ENCODE data around the gene TPBG. TPM values are rescaled to one million over a fixed set of nuclear protein-coding genes. Genes with fewer than 3 reads are reported as not detected.

TPBG gene
- 16.9 and 168 TPM in 2 replicates for total RNA-seq (ENCODE audit: low replicate concordance)
- long read RNA-seq, partial matches to known transcripts: 0 of 7 reads
- long read RNA-seq, other reads (novel, unspliced or antisense): 7 of 7 reads

GRCh38 chr6:82363428-82364086 is at the start of gene TPBG:
TSS of gene TPBG (plus strand) at chr6:82363817. CDS start at chr6:82364962, 1,145 bp downstream.
- Mint-ChIP-seq H3K4me3 (peak within 1 kb of the TSS; percentile 93), H3K9me3 (no peaks in the 10 kb centered on the region), H3K27ac (peak within 1 kb of the TSS; percentile 83), H3K4me1 (ENCODE audit: unreplicated experiment) (peaks cover 20% of the 10 kb centered on the region), H3K36me3 (peaks cover 11% of the 10 kb centered on the region), H3K27me3 (peaks cover 27% of the 10 kb centered on the region)
- DNase-seq (ENCODE audit: extremely low spot score, unreplicated experiment): peak; percentile 79
- TF ChIP-seq CTCF (conservative IDR thresholded peaks at IDR 0.05): peak; percentile 64

GRCh38 chr6:82322386-82322785 is 41.2 kb upstream of the TPBG start:
- no peak for TF ChIP-seq CTCF (conservative IDR thresholded peaks at IDR 0.05)
- H3K4me3 Mint-ChIP-seq: no peak overlapping the region
- H3K9me3 Mint-ChIP-seq: peaks cover 6% of the 10 kb centered on the region
- no peak for DNase-seq (ENCODE audit: extremely low spot score, unreplicated experiment)
- no peaks in the 10 kb centered on the region for H3K4me1 Mint-ChIP-seq (ENCODE audit: unreplicated experiment)
- no peaks in the 10 kb centered on the region for H3K36me3 Mint-ChIP-seq
- H3K27ac Mint-ChIP-seq: no peak overlapping the region
- no peaks in the 10 kb centered on the region for H3K27me3 Mint-ChIP-seq

GRCh38 chr6:82329766-82330165 is 33.9 kb upstream of the TPBG start:
- no peaks in the 10 kb centered on the region for H3K27me3 Mint-ChIP-seq
- H3K4me3 Mint-ChIP-seq: no peak overlapping the region
- DNase-seq (ENCODE audit: extremely low spot score, unreplicated experiment): no peak
- H3K4me1 Mint-ChIP-seq (ENCODE audit: unreplicated experiment): peaks cover 18% of the 10 kb centered on the region
- H3K27ac Mint-ChIP-seq: no peak overlapping the region
- peaks cover 6% of the 10 kb centered on the region for H3K9me3 Mint-ChIP-seq
- H3K36me3 Mint-ChIP-seq: no peaks in the 10 kb centered on the region
- TF ChIP-seq CTCF (conservative IDR thresholded peaks at IDR 0.05): no peak

- Mint-ChIP-seq H3K27ac (no peak overlapping the region), H3K9me3 (peaks cover 6% of the 10 kb centered on the region), H3K4me3 (no peak overlapping the region), H3K36me3 (no peaks in the 10 kb centered on the region), H3K27me3 (no peaks in the 10 kb centered on the region), H3K4me1 (ENCODE audit: unreplicated experiment) (peaks cover 18% of the 10 kb centered on the region)
- TF ChIP-seq CTCF (conservative IDR thresholded peaks at IDR 0.05): no peak
- no peak for DNase-seq (ENCODE audit: extremely low spot score, unreplicated experiment)
Measured at GRCh38 chr6:82330171-82330804, 33.3 kb upstream of the TPBG start.

GRCh38 chr6:82331031-82331773 is 32.4 kb upstream of the TPBG start:
- H3K27me3 Mint-ChIP-seq: no peaks in the 10 kb centered on the region
- H3K36me3 Mint-ChIP-seq: no peaks in the 10 kb centered on the region
- no peak overlapping the region for H3K27ac Mint-ChIP-seq

More at GRCh38 chr6:82331031-82331773, 32.4 kb upstream of the TPBG start:
- no peak for TF ChIP-seq CTCF (conservative IDR thresholded peaks at IDR 0.05)
- Mint-ChIP-seq H3K4me1 (ENCODE audit: unreplicated experiment) (peaks cover 18% of the 10 kb centered on the region), H3K9me3 (peaks cover 6% of the 10 kb centered on the region), H3K4me3 (no peak overlapping the region)
- no peak for DNase-seq (ENCODE audit: extremely low spot score, unreplicated experiment)

All from type B pancreatic cell (in vitro differentiated cells).